Measurements from ENCODE around the gene CAMK1D.

Gene CAMK1D

GRCh38 chr10:12774204-12774894 is 425.0 kb downstream of the CAMK1D start:
- no peak for DNase-seq (ENCODE audit: low read depth in 2 of 2)
- TF ChIP-seq, protein P1, sequence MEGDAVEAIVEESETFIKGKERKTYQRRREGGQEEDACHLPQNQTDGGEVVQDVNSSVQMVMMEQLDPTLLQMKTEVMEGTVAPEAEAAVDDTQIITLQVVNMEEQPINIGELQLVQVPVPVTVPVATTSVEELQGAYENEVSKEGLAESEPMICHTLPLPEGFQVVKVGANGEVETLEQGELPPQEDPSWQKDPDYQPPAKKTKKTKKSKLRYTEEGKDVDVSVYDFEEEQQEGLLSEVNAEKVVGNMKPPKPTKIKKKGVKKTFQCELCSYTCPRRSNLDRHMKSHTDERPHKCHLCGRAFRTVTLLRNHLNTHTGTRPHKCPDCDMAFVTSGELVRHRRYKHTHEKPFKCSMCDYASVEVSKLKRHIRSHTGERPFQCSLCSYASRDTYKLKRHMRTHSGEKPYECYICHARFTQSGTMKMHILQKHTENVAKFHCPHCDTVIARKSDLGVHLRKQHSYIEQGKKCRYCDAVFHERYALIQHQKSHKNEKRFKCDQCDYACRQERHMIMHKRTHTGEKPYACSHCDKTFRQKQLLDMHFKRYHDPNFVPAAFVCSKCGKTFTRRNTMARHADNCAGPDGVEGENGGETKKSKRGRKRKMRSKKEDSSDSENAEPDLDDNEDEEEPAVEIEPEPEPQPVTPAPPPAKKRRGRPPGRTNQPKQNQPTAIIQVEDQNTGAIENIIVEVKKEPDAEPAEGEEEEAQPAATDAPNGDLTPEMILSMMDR (IDR thresholded peaks at IDR 0.05; ENCODE audit: low read depth, low read length), result no peak
- no peak overlapping the region for H3K4me3 ChIP-seq (replicated peaks in 1 of 2; ENCODE audit: low read depth in 2 of 2, low read length in 2 of 2)

GRCh38 chr10:12777840-12778585 is 428.7 kb downstream of the CAMK1D start:
- TF ChIP-seq, protein P1 (IDR thresholded peaks at IDR 0.05; ENCODE audit: low read depth, low read length), result no peak
- DNase-seq (ENCODE audit: low read depth in 2 of 2), result no peak
- no peak overlapping the region for H3K4me3 ChIP-seq (replicated peaks in 1 of 2; ENCODE audit: low read depth in 2 of 2, low read length in 2 of 2)

DNA sequence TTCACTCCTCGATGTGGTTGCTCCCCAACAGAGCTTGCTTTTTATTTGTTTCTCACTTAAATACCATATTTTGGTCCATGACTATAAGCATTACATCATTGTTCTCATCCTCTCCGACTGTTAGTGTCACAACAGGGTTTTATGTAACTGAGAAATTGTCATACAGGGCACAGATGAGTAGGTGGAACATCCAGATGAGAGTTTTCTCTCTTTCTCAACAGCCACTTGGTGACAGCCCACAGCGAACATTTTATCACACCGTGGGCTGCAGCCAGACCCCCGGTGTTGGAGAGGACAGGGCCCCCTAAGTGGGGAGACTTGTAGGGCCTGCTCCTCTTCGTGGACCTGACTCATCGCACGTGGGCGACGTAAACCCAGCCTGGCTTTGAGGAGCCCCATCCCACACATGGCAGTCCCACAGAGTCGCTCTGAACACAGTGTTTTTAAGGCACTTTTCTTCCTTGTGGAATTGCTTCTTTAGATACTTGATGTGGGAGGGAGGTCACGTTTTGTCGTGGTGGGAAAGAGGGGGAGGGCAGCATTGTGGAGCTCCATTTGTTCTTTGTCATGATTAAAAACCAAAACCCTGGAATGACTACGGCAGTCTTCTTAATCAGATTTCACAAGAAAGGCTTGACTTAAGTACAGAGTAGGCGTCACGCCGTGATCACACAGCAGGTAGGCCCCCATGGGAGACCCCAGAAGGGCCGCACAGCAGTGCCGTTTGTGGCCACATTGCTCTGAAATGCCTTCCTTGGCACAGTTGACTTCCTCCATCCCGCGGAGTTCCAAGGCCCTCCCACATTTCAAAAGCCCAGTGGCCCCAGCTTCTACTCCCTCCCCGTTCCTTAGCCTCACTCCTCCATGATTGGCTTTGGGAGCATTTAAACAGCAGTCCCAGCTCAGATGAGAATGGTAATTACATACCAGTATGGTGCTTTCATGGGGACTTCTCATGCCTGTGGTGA is 431.6 kb downstream of the CAMK1D start:
- TF ChIP-seq, protein P1 (IDR thresholded peaks at IDR 0.05; ENCODE audit: low read depth, low read length), result no peak
- no peak overlapping the region for H3K4me3 ChIP-seq (replicated peaks in 1 of 2; ENCODE audit: low read depth in 2 of 2, low read length in 2 of 2)
- DNase-seq (ENCODE audit: low read depth in 2 of 2), result peak in 1 of 2 donors; percentile 24

DNA sequence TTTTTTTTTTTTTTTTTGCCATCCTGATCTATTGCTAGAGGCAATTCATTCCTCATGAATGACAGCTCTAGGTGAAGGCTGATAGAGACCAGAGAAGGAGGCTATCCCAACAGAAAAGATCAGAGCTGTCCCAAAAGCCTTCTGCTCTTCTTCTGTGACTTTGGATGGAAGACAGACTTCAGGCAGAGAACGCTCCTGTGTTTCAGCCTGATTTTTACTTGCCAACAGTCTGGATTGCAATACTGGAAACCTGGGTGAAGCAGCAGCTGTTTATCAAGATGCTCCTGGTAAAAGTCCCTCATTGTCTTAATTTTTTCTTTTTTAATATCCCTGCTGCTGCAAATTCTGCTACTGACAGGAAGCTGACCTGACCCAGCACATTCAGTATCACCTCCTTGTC is 432.6 kb downstream of the CAMK1D start:
- H3K4me3 ChIP-seq (replicated peaks in 1 of 2; ENCODE audit: low read depth in 2 of 2, low read length in 2 of 2), result no peak overlapping the region
- TF ChIP-seq, protein P1 (IDR thresholded peaks at IDR 0.05; ENCODE audit: low read depth, low read length), result no peak
- DNase-seq (ENCODE audit: low read depth in 2 of 2), result no peak

DNA sequence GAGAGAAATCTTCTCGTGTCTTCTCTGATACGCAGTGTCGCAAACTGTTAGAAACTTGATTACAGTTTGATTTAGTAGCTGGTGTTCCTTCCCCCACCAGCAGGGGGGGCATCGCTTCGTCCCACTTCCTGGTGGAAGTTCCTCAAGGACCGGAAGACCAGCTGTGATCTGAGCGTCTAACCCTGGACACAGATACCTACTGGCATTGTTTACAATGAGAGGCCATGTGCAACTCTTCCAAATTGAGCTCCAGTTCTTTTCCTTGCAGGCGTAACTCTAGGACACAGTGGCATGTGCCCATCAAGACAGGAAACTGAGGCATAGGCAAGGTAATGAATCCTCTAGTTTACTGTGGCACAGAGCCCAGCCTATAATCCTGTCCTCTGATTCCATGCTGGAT is 433.2 kb downstream of the CAMK1D start:
- TF ChIP-seq, protein P1 (IDR thresholded peaks at IDR 0.05; ENCODE audit: low read depth, low read length), result peak; percentile 68
- DNase-seq (ENCODE audit: low read depth in 2 of 2), result peak; percentile 37 to 53
- no peak overlapping the region for H3K4me3 ChIP-seq (replicated peaks in 1 of 2; ENCODE audit: low read depth in 2 of 2, low read length in 2 of 2)

DNA sequence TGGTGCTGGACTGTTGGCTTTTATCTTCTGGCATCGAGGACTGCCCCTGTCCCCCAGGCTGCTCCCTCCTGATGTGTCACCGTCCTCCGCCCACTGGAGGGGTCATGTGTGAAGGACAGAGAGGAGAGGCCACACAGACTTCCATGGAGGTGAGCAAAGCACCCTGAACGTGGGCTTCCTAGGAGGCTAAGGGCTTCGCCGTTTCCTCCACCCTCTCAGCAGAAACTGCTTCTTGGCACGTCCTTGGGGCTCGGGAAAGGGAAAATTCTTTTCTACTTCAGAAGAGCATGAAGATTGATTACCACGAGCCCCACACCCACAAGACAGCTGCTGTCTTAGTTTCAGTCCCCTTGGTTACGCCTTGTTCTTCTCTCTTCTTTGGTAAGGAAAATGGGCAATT is 433.9 kb downstream of the CAMK1D start:
- no peak overlapping the region for H3K4me3 ChIP-seq (replicated peaks in 1 of 2; ENCODE audit: low read depth in 2 of 2, low read length in 2 of 2)
- no peak for DNase-seq (ENCODE audit: low read depth in 2 of 2)
- TF ChIP-seq, protein P1 (IDR thresholded peaks at IDR 0.05; ENCODE audit: low read depth, low read length), result no peak
